CD4-positive, alpha-beta T cell treated with Interleukin-21 for 1 hour (primary cell): ENCODE measurements around the gene ZNF687.
A peak's percentile ranks its signal among the peaks of the same experiment; 100 is the strongest.

Experiments used
- DNase-seq: peaks from one replicate; pipeline ENCODE4 v3.0.0-alpha.2; 2020

Gene ZNF687

GRCh38 chr1:151282883-151283725 is 1.0 kb downstream of the ZNF687 start:
- DNase-seq, result peak; percentile 19

- DNase-seq, result no peak
Measured at GRCh38 chr1:151284013-151284577, 2.0 kb downstream of the ZNF687 start.

- DNase-seq, result no peak
Measured at GRCh38 chr1:151286619-151287340, 4.7 kb downstream of the ZNF687 start.

GRCh38 chr1:151287341-151287699 is 5.2 kb downstream of the ZNF687 start:
- DNase-seq, result no peak

- no peak for DNase-seq
Measured at GRCh38 chr1:151287767-151288500, 5.8 kb downstream of the ZNF687 start.

GRCh38 chr1:151288502-151288901 is 6.4 kb downstream of the ZNF687 start:
- DNase-seq, result no peak

GRCh38 chr1:151289080-151289935 is 7.2 kb downstream of the ZNF687 start:
- no peak for DNase-seq

GRCh38 chr1:151289991-151290708 is 8.1 kb downstream of the ZNF687 start:
- DNase-seq, result no peak

GRCh38 chr1:151290709-151291303 is 8.7 kb downstream of the ZNF687 start:
- DNase-seq, result no peak

- no peak for DNase-seq
Measured at GRCh38 chr1:151292207-151293030, 10.3 kb downstream of the ZNF687 start.

- DNase-seq, result no peak
Measured at GRCh38 chr1:151293093-151293492, 11.0 kb downstream of the ZNF687 start.

- DNase-seq, result no peak
Measured at GRCh38 chr1:151294742-151295462, 12.8 kb downstream of the ZNF687 start.

- DNase-seq, result no peak
Measured at GRCh38 chr1:151309811-151310323, 27.8 kb downstream of the ZNF687 start.

- no peak for DNase-seq
Measured at GRCh38 chr1:151311011-151311410, 28.9 kb downstream of the ZNF687 start.

GRCh38 chr1:151311589-151312331 is 29.7 kb downstream of the ZNF687 start:
- DNase-seq, result peak; percentile 42

- DNase-seq, result no peak
Measured at GRCh38 chr1:151312411-151312810, 30.3 kb downstream of the ZNF687 start.

GRCh38 chr1:151312826-151313225 is 30.7 kb downstream of the ZNF687 start:
- no peak for DNase-seq

GRCh38 chr1:151313501-151313900 is 31.4 kb downstream of the ZNF687 start:
- no peak for DNase-seq
